SK-N-SH (cell line): ENCODE measurements around the gene ATP4A. TPM values are rescaled to one million over a fixed set of nuclear protein-coding genes. Genes with fewer than 3 reads are reported as not detected.

Experiments used
- CTCF ChIA-PET: fragments of 300-600, 350-600 bp; formaldehyde crosslinking; extraction: SDS; loops from one replicate; lab custom pipeline; 2021; lab: Yijun Ruan, JAX
- POLR2A ChIA-PET: fragments of 350-600 bp; sonication (Branson Sonifier 250); formaldehyde crosslinking; extraction: SDS; loops from one replicate; lab custom pipeline; 2020; ENCODE audit warnings: antibody characterized with exemption, inconsistent platforms; lab: Yijun Ruan, JAX
- DNase-seq: peaks from one replicate; pipeline ENCODE4 v3.0.0; 2012
- H2AFZ ChIP-seq: fragments of 200-600 bp; sonication (generic); 2 replicates; pipeline ENCODE4 v1.8.1; 2016; ENCODE audit warnings: antibody characterized with exemption, mild to moderate bottlenecking, low read depth
- H3F3A ChIP-seq: fragments of 200-600 bp; sonication (generic); replicated peaks from 2 replicates; pipeline ENCODE3; 2016; ENCODE audit warnings: antibody characterized with exemption, mild to moderate bottlenecking; ENCODE audit not compliant: insufficient read depth
- H3K27ac ChIP-seq, 2 experiments: fragments of 200-500 bp in 1 of 2; fragments of 200-600 bp in 1 of 2; sonication (Bioruptor generic) in 1 of 2; sonication (generic), shearing (Covaris generic) in 1 of 2; 2 replicates each; pipeline versions ENCODE4 v1.5.1 to v1.6.1; 2014 to 2016; ENCODE audit warnings: low read depth in 2 of 2, inconsistent platforms in 1 of 2, low read length in 1 of 2, mild to moderate bottlenecking in 1 of 2, mixed read lengths in 1 of 2
- H3K27me3 ChIP-seq: fragments of 200-600 bp; sonication (generic), shearing (Covaris generic); 2 replicates; pipeline ENCODE4 v1.6.1; 2016; ENCODE audit warnings: mixed run types; ENCODE audit not compliant: insufficient read depth
- H3K36me3 ChIP-seq, 2 experiments: fragments of 200-500 bp in 1 of 2; fragments of 200-600 bp in 1 of 2; sonication (Bioruptor generic) in 1 of 2; sonication (generic) in 1 of 2; replicated peaks in 1 of 2; 2 replicates each; pipeline versions ENCODE3 to v1.5.1; 2014 to 2016; ENCODE audit warnings: low read length in 1 of 2, mild to moderate bottlenecking in 1 of 2; ENCODE audit not compliant: insufficient read depth in 2 of 2, control insufficient read depth in 1 of 2
- H3K4me1 ChIP-seq, 2 experiments: fragments of 200-500 bp in 1 of 2; fragments of 200-600 bp in 1 of 2; sonication (Bioruptor generic) in 1 of 2; sonication (generic), shearing (Covaris generic) in 1 of 2; 2 replicates each; pipeline versions ENCODE4 v1.5.1 to v1.6.1; 2014 to 2016; ENCODE audit warnings: low read depth in 1 of 2, low read length in 1 of 2, mixed run types in 1 of 2; ENCODE audit not compliant: insufficient read depth in 2 of 2, control insufficient read depth in 1 of 2
- H3K4me2 ChIP-seq: fragments of 200-600 bp; sonication (generic), shearing (Covaris generic); 2 replicates; pipeline ENCODE4 v1.6.1; 2017; ENCODE audit warnings: mixed run types
- H3K4me3 ChIP-seq, 2 experiments: fragments of 200-500 bp in 1 of 2; fragments of 200-600 bp in 1 of 2; sonication (Bioruptor generic) in 1 of 2; sonication (generic), shearing (Covaris generic) in 1 of 2; 2 replicates each; pipeline versions ENCODE4 v1.5.1 to v1.8.1; 2014 to 2016; ENCODE audit warnings: low read depth in 2 of 2, inconsistent platforms in 1 of 2, low read length in 1 of 2, mild to moderate bottlenecking in 1 of 2, mixed read lengths in 1 of 2, moderate library complexity in 1 of 2
- H3K79me2 ChIP-seq: fragments of 200-600 bp; sonication (generic); 2 replicates; pipeline ENCODE4 v1.8.1; 2017; ENCODE audit warnings: mild to moderate bottlenecking; ENCODE audit not compliant: insufficient read depth
- H3K9ac ChIP-seq: fragments of 200-600 bp; sonication (generic); 2 replicates; pipeline ENCODE4 v1.6.1; 2017; ENCODE audit warnings: mixed run types
- H3K9me2 ChIP-seq: fragments of 200-600 bp; sonication (generic); 2 replicates; pipeline ENCODE4 v1.6.1; 2017; ENCODE audit warnings: mixed run types
- H3K9me3 ChIP-seq: fragments of 200-600 bp; sonication (generic); 2 replicates; pipeline ENCODE4 v1.6.1; 2017; ENCODE audit warnings: mixed run types, mild to moderate bottlenecking, moderate library complexity
- H4K20me1 ChIP-seq: fragments of 200-600 bp; sonication (generic); 2 replicates; pipeline ENCODE4 v1.6.1; 2017; ENCODE audit warnings: mild to moderate bottlenecking, mixed run types; ENCODE audit not compliant: insufficient read depth
- FOSL2 ChIP-seq: IDR thresholded peaks from 2 replicates; pipeline ENCODE4 v1.4.0; 2012; ENCODE audit warnings: low read depth, mild to moderate bottlenecking, moderate library complexity, borderline replicate concordance
- IRF3 ChIP-seq: fragments of 150-350 bp; IDR thresholded peaks from 2 replicates; pipeline ENCODE4 v1.6.1; 2016; ENCODE audit warnings: mild to moderate bottlenecking, low read depth, low read length
- JUND ChIP-seq: IDR thresholded peaks from 2 replicates; pipeline ENCODE4 v1.4.0; 2012
- MXI1 ChIP-seq: IDR thresholded peaks from 2 replicates; pipeline ENCODE4 v1.6.1; 2012; ENCODE audit warnings: mild to moderate bottlenecking, low read depth, low read length, improper control_type of control experiment
- RAD21 ChIP-seq: IDR thresholded peaks from 2 replicates; pipeline ENCODE4 v1.6.1; 2012; ENCODE audit warnings: mild to moderate bottlenecking, low read length
- REST ChIP-seq: IDR thresholded peaks from 2 replicates; pipeline ENCODE4 v1.6.1; 2012; ENCODE audit warnings: mild to moderate bottlenecking, low read depth, low read length, moderate library complexity
- SMC3 ChIP-seq: IDR thresholded peaks from 2 replicates; pipeline ENCODE4 v1.6.1; 2012; ENCODE audit warnings: low read depth, low read length, improper control_type of control experiment
- USF1 ChIP-seq: IDR thresholded peaks from 2 replicates; pipeline ENCODE4 v1.4.0; 2012; ENCODE audit warnings: low read depth, borderline replicate concordance
- WGBS: methylation state at CpG from one replicate; pipeline ENCODE4 v1.1.6; 2017; ENCODE audit warnings: low lambda C conversion rate; 5-methylcytosine and 5-hydroxymethylcytosine counted together
- polyA plus RNA-seq, 3 experiments: library from polyadenylated mRNA; depleted of rRNA; stranded (reverse); fragments of >200 nt; gene quantifications; 2 replicates each; pipeline ENCODE4 v1.2.3, GENCODE V29; 2012
- TF ChIP-seq, protein P1 (sequence below): IDR thresholded peaks from 2 replicates; pipeline ENCODE4 v1.4.0; 2012; ENCODE audit warnings: low read depth, borderline replicate concordance
- TF ChIP-seq, protein P2 (sequence below): fragments of 200-600 bp; sonication (generic); IDR thresholded peaks from 2 replicates; pipeline ENCODE4 v1.6.1; 2017; ENCODE audit warnings: antibody characterized with exemption, mild to moderate bottlenecking, moderate library complexity

Gene ATP4A
- polyA plus RNA-seq, 1 of the 3 experiments (the other 2 are of a cell fraction), result not detected

DNA sequence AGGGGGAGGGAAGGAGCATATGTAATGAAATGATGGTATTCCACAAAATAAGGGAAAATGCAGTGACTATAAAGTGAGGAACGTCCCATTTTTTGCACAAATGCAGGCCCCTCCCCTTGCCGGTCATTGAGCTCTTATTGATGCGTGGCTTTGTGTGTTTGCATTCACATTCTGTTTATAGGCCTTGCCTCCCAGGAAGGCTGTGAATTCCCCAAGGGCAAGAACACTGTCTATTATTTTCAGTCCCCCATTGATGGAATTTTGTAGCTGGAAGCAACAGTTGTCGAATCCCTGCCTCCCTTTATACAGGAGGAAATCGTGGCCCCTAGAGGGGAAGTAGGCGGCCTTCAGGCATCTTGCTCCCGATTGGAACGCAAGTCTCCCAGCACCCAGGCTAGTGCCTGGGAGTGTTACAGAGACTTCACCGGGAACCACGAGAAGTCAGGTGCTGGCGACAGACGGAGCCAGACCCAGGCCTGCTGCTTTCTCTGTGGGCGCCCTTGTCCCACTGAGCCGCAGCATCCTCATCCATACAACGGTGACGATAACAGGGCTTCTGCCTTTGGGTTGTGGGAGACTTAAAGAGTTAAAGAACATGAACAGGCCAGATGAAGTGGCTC, 42.2 kb downstream of the ATP4A start:
- Histone ChIP-seq H3K27ac (no peak overlapping the region), H3K9ac (no peak overlapping the region)
- TF ChIP-seq SMC3, result no peak
- no peak for TF ChIP-seq MXI1
- TF ChIP-seq JUND, result no peak
- TF ChIP-seq REST, result no peak
- TF ChIP-seq, all 33 proteins: peak for 0
- ChIA-PET CTCF (interaction anchor here (1.9 to 3.0 kb wide), 3 partner anchors 11 to 26 kb away, joined by 6 to 17 read pairs (median 12); no protein-coding TSS in a partner anchor), POLR2A (interaction anchor here (0.8 kb wide), 1 partner anchor 11 kb away, joined by 4 read pairs; no protein-coding TSS in a partner anchor)
- H3K4me2 ChIP-seq, result no peak overlapping the region
- H3K4me3 ChIP-seq, result no peak overlapping the region
- no peaks in the 10 kb centered on the region for H3K36me3 ChIP-seq
- H2AFZ ChIP-seq, result no peak overlapping the region
- H3K9me2 ChIP-seq, result no peaks in the 10 kb centered on the region
- no peaks in the 10 kb centered on the region for H3K4me1 ChIP-seq
- WGBS, result 60% methylated on average over 16 of the region's 16 CpGs
- no peak for DNase-seq
- no peaks in the 10 kb centered on the region for H4K20me1 ChIP-seq
- no peaks in the 10 kb centered on the region for H3F3A ChIP-seq
- peaks cover 19% of the 10 kb centered on the region for H3K27me3 ChIP-seq
- no peaks in the 10 kb centered on the region for H3K9me3 ChIP-seq
- H3K79me2 ChIP-seq, result no peaks in the 10 kb centered on the region

DNA sequence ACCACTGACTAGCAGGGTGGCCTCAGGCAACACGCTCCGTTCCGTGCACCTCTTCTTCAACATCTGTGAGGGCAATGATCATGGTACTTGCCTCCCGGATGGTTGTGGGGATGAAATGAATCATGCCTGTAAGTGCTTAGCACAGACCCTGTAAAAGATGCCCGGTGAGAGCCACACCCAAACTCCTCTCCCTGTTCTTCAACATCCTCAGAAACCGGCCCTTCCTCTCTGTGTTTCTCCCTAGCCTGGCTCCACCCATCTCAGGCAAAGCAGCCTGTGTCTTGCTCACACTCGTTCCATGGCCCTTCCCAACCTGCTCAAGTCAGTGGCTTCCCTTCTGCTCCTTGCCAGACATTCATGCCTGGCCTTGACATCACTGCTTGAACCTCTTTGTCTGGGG, 44.2 kb downstream of the ATP4A start:
- Histone ChIP-seq H3K27me3 (peaks cover 4% of the 10 kb centered on the region), H3K79me2 (no peaks in the 10 kb centered on the region), H3K4me3 (no peak overlapping the region), H3K9me2 (no peaks in the 10 kb centered on the region), H4K20me1 (no peaks in the 10 kb centered on the region), H3K27ac (no peak overlapping the region), H3K4me1 (no peaks in the 10 kb centered on the region), H3F3A (no peaks in the 10 kb centered on the region), H3K4me2 (no peak overlapping the region), H2AFZ (no peak overlapping the region; the same call in 1 of the 2 replicates), H3K36me3 (no peaks in the 10 kb centered on the region), H3K9ac (no peak overlapping the region), H3K9me3 (no peaks in the 10 kb centered on the region)
- 27% methylated on average over 7 of the region's 7 CpGs for WGBS
- ChIA-PET CTCF (interaction anchor here (1.3 to 1.9 kb wide), 3 partner anchors 9 to 24 kb away, joined by 3 to 12 read pairs (median 6); no protein-coding TSS in a partner anchor), POLR2A (no interaction called here)
- TF ChIP-seq IRF3 (no peak), RAD21 (no peak), FOSL2 (no peak), USF1 (no peak)
- TF ChIP-seq, protein P1, sequence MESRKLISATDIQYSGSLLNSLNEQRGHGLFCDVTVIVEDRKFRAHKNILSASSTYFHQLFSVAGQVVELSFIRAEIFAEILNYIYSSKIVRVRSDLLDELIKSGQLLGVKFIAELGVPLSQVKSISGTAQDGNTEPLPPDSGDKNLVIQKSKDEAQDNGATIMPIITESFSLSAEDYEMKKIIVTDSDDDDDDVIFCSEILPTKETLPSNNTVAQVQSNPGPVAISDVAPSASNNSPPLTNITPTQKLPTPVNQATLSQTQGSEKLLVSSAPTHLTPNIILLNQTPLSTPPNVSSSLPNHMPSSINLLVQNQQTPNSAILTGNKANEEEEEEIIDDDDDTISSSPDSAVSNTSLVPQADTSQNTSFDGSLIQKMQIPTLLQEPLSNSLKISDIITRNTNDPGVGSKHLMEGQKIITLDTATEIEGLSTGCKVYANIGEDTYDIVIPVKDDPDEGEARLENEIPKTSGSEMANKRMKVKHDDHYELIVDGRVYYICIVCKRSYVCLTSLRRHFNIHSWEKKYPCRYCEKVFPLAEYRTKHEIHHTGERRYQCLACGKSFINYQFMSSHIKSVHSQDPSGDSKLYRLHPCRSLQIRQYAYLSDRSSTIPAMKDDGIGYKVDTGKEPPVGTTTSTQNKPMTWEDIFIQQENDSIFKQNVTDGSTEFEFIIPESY, result no peak
- TF ChIP-seq, protein P2, sequence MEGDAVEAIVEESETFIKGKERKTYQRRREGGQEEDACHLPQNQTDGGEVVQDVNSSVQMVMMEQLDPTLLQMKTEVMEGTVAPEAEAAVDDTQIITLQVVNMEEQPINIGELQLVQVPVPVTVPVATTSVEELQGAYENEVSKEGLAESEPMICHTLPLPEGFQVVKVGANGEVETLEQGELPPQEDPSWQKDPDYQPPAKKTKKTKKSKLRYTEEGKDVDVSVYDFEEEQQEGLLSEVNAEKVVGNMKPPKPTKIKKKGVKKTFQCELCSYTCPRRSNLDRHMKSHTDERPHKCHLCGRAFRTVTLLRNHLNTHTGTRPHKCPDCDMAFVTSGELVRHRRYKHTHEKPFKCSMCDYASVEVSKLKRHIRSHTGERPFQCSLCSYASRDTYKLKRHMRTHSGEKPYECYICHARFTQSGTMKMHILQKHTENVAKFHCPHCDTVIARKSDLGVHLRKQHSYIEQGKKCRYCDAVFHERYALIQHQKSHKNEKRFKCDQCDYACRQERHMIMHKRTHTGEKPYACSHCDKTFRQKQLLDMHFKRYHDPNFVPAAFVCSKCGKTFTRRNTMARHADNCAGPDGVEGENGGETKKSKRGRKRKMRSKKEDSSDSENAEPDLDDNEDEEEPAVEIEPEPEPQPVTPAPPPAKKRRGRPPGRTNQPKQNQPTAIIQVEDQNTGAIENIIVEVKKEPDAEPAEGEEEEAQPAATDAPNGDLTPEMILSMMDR, result no peak
- DNase-seq, result no peak
